NCI-H2227 (cell line): ENCODE results near the gene PLIN4.
"Not testable (repeated sequence)": the region's sequence is repeated elsewhere in the genome, so short reads cannot be mapped to it uniquely, and the experiment has no call there.

Source experiments
- DNase-seq: peaks from one replicate; lab custom pipeline; 2025; ENCODE audit not compliant: unreplicated experiment; lab: John Stamatoyannopoulos, UW

PLIN4 gene

GRCh38 chr19:4548238-4548584 is 29.9 kb upstream of the PLIN4 start:
- DNase-seq: no peak

- no peak for DNase-seq
Measured at GRCh38 chr19:4547303-4548237, 29.3 kb upstream of the PLIN4 start.

- no peak for DNase-seq
Measured at GRCh38 chr19:4543842-4544647, 25.8 kb upstream of the PLIN4 start.

GRCh38 chr19:4542896-4543841 is 24.9 kb upstream of the PLIN4 start:
- DNase-seq: no peak

- DNase-seq: not testable (repeated sequence)
Measured at GRCh38 chr19:4541806-4542145, 23.5 kb upstream of the PLIN4 start.

GRCh38 chr19:4541114-4541805 is 23.0 kb upstream of the PLIN4 start:
- DNase-seq: no peak

GRCh38 chr19:4539693-4540581 is 21.7 kb upstream of the PLIN4 start, which contains the start of gene LRG1:
Gene LRG1 (minus strand): TSS chr19:4540036. CDS start chr19:4540013, 23 bp downstream.
- DNase-seq: no peak

- DNase-seq: no peak
Measured at GRCh38 chr19:4539169-4539692, 20.9 kb upstream of the PLIN4 start.

- DNase-seq: no peak
Measured at GRCh38 chr19:4538601-4538954, 20.3 kb upstream of the PLIN4 start.

GRCh38 chr19:4537953-4538600 is 19.8 kb upstream of the PLIN4 start:
- DNase-seq: no peak

- DNase-seq: no peak
Measured at GRCh38 chr19:4536798-4537197, 18.5 kb upstream of the PLIN4 start.

- DNase-seq: peak; percentile 95
Measured at GRCh38 chr19:4534836-4535658, 16.8 kb upstream of the PLIN4 start, which contains the start of gene PLIN5. Gene PLIN5 (minus strand): TSS chr19:4535224. CDS start chr19:4534074, 1,150 bp downstream.

- DNase-seq: no peak
Measured at GRCh38 chr19:4533835-4534424, 15.6 kb upstream of the PLIN4 start.

GRCh38 chr19:4533334-4533733 is 15.0 kb upstream of the PLIN4 start:
- no peak for DNase-seq

- peak; percentile 29 for DNase-seq
Measured at GRCh38 chr19:4531562-4532165, 13.4 kb upstream of the PLIN4 start.

GRCh38 chr19:4529924-4530522 is 11.7 kb upstream of the PLIN4 start:
- DNase-seq: no peak

- no peak for DNase-seq
Measured at GRCh38 chr19:4528843-4529242, 10.6 kb upstream of the PLIN4 start.
